Psoas muscle (tissue), 7 donors: ENCODE data around the gene AMELY. TPM values are rescaled to one million over a fixed set of nuclear protein-coding genes. Genes with fewer than 3 reads are reported as not detected.

Experiments used
- polyA plus RNA-seq, 3 donors: library from polyadenylated mRNA; stranded (reverse); fragments of 200-250 nt; gene quantifications; one replicate each; pipeline ENCODE4 v1.2.3, GENCODE V29; 2013
- total RNA-seq, 4 donors: library from RNA; stranded (reverse); fragmentation: NEBNext Ultra II Directional in 2 of 4; extraction: Animal tissue kit (Norgen Biotek cat#: 25700) in 2 of 4; gene quantifications; one replicate each; pipeline versions ENCODE4 v1.2.1 to v1.2.4, GENCODE V29; 2021 to 2023
- donor health status: healthy with polysubstance abuse.
- donor health status: DM: no; HTN: no; CAD: no; lungs with moderate emphysema.
- donor health status: Bipolar disorder and iron deficiency.
- donor health status: healthy.
- donor health status: DM: no; HTN: no; CAD: no.
- donor health status: DM: no; HTN: no; CAD: no.
- donor health status: DM: yes; HTN: yes; CAD: no.

The AMELY gene
- total and polyA plus RNA-seq, 7 donors, result not detected

Other genes starting within 250 kb of the AMELY start
- gene TBL1Y, start 1.1 kb downstream of the AMELY start, total RNA-seq, result not detected
- gene TBL1Y, start 1.1 kb downstream of the AMELY start, polyA plus RNA-seq, result under 1 TPM in 2 of 3 donors, not detected in 1; 0.03 to 0.60 TPM